ENCODE data around the gene ERRFI1.
"Not testable (repeated sequence)": the region's sequence is repeated elsewhere in the genome, so short reads cannot be mapped to it uniquely, and the experiment has no call there.

ERRFI1 gene, protein sequence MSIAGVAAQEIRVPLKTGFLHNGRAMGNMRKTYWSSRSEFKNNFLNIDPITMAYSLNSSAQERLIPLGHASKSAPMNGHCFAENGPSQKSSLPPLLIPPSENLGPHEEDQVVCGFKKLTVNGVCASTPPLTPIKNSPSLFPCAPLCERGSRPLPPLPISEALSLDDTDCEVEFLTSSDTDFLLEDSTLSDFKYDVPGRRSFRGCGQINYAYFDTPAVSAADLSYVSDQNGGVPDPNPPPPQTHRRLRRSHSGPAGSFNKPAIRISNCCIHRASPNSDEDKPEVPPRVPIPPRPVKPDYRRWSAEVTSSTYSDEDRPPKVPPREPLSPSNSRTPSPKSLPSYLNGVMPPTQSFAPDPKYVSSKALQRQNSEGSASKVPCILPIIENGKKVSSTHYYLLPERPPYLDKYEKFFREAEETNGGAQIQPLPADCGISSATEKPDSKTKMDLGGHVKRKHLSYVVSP

DNA sequence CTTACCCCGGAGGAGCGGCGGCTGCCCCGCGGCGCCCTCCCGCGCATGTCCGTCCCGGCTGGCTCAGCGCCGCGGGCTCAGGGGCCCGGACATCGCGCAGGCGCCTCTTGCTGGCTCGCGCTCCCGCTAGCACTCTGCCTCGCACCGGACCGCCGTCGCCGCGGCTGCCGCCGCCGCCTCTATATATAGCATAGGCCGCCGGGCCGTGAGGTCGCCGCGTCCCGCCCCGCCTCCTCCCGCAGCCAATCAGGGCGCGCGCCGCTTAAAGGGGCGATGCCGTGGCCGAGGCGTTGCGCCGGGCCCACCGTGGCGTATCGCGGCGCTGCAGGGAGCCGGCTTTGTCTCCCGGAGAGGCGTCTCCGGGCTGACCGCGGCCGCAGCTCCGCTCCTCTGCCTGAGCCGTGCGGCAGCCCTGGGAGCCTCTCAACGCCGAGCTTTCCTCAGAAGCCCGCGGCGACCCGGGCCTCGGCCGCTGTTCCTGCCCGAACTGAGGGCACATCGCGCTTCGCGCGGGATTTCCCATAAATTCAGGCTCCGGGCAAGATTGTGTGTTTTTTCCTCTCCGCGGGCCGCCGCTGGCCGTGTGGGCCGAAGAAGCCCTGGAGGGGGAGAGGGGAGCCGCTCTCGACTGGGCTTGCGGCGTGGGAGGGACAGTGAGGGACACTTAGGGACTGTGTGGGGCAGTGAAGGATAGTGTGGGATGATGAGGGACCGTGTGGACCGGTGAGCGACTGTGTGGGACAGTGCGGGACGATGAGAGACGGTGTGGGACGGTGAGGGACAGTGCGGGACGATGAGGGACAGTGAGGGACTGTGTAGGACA is at the start of gene ERRFI1:
ERRFI1 (minus strand) TSS at position 157 of the 823 bp plus-strand sequence. CDS start 10,690 bp downstream, outside the sequence.
- peak; percentile 91 for DNase-seq (ENCODE audit: low read depth in 2 of 2)

DNA sequence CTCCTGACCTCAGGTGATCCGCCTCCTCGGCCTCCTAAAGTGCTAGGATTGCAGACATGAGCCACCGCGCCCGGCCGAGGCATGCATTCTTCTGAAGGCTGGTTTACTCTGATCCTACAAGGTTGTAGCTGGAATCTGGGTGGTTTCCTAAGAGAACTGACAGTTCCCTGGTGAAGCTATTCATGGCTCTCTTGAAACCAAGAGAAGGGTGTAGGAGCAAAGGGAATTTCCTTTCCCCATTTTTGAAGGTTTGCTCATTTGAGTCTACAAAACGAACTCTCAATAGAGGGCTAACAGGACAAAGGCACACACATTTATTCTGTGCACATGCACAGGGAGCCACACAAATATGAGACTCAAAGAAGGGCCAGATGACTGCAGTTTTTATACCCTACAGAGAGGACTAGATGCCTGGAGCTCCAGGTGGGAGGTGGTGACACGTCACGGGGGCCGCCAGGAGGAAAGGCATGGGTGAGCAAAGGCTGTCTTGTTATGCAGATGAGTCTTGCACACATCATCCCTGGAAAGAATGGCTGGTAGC is 49.5 kb upstream of the ERRFI1 start:
- DNase-seq (ENCODE audit: low read depth in 2 of 2), result no peak

DNA sequence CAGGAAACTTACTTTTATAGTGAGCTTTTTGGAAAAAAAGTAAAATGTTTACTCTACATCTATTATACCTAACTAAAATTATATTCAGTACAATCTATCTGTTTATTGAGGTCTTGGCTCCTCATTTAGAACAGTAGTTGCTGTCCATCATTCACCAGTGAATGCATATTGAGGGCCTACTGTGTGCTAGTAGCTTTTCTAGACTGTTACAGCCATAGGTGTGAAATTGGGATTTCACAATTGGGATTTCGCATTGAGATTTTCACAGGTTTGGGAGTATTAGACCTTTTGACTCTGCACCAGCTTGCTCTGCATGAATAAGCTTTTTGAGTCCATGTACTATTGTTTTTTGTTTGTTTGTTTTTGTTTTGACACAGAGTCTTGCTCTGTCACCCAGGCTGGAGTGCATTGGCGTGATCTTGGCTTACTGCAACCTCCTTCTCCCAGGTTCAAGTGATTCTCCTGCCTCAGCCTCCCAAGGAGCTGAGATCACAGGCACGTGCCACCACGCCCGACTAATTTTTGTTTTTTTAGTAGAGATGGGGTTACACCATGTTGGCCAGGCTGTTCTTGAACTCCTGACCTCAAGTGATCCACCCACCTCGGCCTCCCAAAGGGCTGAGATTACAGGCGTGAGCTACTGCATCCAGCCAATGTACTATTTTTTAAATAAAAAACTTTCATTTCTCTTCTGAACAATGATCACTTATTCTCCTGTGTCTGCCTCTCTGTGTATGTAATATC is 47.2 kb upstream of the ERRFI1 start:
- DNase-seq (ENCODE audit: low read depth in 2 of 2), result no peak

DNA sequence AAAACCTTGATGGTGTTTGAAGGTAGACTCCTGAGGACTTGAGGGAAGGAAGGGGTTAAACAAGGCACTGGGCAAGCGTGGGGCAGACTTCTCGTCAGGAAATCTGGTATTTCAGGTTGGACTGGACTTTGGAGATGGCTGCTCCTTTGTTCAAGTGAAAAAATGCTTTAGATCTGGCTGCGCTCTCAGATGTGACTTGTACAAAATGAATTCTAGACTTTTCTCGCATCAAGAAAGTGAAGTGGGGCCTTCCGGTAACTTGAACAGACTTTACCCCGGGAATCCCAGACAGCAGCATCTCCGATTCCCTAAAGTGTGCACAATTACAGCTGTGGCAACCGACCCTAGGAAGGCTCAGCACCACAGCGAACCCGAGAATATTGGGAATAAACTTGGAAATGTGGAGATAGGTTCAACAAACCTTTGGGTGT is 44.3 kb upstream of the ERRFI1 start:
- no peak for DNase-seq (ENCODE audit: low read depth in 2 of 2)

DNA sequence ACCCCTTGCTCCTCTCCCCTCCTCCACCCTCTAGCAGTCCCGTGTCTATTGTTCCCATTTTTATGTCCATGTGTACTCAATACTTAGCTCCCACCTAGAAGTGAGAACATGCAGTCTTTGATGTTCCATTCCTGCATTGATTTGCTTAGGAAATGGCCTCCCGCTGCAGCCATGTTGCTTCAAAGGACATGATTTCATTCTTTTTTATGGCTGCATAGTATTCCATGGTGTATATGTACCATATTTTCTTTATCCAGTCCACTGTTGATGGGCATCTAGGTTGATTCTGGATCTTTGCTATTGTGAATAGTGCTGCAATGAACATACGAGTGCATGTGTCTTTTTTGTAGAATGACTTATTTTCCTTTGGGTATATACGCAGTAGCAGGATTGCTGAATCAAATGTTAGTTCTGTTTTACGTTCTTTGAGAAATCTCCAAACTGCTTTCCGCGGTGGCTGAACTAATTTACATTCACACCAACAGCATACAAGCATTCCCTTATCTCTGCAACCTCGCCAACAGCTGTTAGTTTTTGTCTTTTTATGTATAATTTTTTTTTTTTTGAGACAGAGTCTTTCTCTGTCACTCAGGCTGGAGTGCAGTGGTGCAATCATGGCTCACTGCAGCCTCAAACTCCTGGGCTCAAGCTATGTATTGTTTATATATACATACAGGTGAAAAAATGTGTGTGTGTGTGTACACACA is 43.7 kb upstream of the ERRFI1 start:
- not testable (repeated sequence) for DNase-seq (ENCODE audit: low read depth in 2 of 2)

DNA sequence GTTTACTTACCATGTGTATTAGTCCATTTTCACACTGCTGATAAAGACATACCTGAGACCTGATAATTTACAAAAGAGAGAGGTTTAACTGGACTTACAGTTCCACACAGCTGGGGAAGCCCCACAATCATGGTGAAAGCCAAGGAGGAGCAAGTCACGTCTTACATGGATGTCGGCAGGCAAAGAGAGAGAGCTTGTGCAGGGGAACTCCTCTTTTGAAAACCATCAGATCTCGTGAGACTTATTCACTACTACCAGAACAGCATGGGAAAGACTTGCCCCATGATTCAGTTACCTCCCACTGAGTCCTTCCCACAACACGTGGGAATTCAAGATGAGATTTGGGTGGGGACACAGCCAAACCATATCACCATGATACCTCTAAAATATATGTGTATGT is 39.3 kb upstream of the ERRFI1 start:
- DNase-seq (ENCODE audit: low read depth in 2 of 2), result no peak

DNA sequence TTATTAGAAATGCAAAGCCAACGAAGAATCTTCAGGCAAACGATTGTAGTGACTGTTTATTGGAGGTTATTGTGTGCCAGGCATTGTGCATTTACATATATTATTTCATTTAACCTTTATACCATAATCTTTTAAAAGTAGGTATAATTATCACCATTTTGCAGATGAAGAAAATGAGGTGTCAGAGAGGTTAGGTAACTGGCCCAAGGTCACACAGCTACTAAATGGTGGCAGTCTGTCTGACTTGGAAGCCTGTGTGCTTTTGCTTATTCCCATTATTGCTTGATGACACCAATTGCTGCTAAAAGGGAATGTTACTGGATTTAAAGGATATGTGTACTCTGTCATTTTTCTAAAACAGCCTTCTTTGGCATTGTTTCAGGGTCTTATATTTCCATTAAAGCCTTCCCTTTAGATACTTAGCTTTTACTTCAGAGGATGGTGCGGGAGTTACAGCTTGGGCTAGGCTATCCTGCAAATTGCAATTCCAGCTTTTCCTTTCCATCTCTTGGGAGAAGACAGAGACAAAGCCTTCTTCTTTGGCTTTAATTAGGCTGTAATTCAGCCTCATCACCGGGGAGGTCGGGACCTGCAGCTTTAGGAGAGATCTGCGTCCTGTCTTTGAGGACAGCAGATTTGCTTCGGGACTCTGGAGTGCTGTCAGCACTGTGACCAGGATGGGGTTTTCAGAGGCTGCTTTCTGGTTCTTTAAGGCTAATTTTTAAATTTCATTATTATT is 37.4 kb upstream of the ERRFI1 start:
- no peak for DNase-seq (ENCODE audit: low read depth in 2 of 2)

DNA sequence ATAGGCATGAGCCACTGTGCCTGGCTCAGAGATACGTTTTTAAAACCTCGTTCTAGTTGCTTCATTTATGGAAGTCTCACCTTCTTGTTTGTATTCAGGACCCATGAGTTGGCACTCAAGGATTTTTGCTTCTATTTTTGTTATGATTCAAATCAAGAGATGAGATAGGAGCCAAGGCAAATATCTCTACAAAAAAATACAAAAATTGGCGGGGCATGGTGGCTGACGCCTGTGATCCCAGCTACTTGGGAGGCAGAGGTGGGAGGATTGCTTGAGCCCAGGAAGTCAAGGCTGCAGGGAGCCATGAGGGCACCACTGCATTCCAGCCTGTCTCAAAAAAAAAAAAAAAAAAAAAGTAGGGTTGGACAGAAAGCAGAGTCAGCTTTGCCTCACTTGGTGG is 36.8 kb upstream of the ERRFI1 start:
- no peak for DNase-seq (ENCODE audit: low read depth in 2 of 2)

DNA sequence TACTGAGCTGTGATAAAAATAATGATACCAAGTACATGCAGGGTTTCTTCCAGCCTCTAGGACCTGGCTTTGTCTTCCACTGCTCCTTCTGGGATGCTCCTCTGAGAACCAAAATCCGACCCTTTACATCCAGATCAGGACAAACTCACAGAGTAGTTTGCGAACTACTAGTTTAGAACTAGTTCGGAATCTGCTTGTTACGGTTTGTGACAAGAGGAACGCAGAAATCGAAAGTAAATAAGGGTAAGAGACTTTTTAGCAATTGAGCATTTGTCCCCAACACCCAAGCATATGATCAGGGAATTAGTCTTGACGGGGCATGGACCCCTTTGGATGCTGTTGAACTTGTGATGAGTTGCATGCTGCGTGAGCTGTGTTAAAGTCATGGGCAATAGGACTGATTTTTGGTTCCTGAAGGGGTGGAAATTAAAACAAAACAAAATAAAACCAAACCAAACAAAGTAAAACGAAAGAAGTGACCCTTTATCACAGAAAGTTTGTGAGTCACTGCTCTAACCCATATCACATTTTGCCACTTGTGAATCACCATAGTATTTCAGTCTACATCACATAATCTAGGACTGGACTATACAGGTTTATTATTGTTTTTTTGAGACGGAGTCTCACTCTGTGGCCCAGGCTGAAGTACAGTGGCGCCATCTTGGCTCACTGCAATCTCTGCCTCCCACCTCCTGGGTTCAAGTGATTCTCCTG is 35.7 kb upstream of the ERRFI1 start:
- DNase-seq (ENCODE audit: low read depth in 2 of 2), result no peak

DNA sequence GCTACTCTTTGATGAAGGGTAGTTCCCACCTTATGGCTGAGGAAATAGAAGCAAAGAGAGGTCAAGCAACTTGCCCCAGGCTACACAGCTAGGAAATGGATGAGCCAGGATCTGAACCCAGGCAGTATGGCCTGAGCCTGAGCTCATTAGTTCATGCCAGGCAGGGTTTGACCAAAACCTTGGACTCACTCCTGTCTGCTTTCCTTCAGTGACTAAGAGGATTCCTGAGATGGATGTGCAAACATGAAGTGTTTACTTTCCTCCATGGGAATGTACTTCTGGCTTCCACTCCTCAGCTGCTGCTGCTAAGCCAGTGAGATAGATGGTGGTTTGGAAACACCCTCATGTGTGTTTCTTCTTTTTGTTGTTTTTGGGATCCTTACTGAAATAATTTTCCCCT is 35.1 kb upstream of the ERRFI1 start:
- DNase-seq (ENCODE audit: low read depth in 2 of 2), result peak; percentile 80 to 81

DNA sequence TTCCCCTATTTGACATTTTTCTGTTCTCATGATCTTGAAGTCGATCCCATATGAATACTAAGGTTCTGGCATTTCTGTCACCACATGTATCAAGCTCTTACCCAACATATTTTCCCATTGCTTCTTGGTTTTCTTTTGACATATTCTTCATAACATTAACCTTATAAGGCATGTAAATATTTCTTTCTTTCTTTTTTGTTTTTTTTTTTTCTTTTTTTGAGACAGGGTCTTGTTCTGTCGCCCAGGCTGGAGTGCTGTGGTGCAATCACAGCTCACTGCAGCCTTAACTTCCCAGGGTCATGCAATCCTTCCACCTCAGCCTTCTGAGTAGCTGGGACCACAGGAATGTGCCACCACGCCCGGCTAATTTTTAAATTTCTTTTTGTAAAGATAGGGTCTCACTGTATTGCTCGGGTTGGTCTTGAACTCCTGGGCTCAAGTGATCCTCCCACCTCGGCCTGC is 33.1 kb upstream of the ERRFI1 start:
- peak; percentile 73 to 78 for DNase-seq (ENCODE audit: low read depth in 2 of 2)

DNA sequence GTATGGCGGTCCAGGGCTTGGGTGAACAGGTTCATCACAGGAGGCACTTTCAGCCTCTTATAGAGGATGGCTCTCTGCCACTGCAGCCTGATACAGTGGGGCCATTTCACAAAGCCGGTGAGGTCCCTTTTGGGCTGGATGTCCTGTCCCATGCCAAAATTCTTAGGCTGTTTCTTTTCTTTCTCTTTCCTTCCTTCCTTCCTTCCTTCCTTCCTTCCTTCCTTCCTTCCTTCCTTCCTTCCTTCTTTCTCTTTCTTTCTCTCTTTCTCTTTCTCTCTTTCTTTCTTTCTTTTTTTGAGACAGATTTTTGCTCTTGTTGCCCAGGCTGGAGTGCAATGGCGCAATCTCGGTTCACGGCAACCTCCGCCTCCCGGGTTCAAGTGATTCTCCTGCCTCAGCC is 31.7 kb upstream of the ERRFI1 start:
- DNase-seq (ENCODE audit: low read depth in 2 of 2), result not testable (repeated sequence)

DNA sequence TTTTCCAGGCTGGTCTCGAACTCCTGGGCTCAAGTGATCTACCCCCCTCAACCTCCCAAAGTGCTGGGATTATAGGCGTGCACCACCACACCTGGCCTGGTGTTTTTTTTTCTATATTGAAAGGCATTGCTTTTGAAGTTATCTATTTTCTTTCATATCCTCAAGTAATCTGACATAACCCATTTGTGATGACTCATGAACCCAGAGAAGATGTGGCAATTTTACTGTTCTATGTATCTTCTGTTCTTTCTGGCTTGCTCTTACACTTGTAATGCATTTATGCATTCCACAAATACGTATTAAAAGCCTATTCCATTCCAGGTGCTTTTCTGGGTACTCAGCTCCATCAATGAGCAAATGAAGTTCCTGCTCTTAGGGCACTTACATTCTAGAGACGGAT is 29.9 kb upstream of the ERRFI1 start:
- DNase-seq (ENCODE audit: low read depth in 2 of 2), result peak; percentile 64 to 66

DNA sequence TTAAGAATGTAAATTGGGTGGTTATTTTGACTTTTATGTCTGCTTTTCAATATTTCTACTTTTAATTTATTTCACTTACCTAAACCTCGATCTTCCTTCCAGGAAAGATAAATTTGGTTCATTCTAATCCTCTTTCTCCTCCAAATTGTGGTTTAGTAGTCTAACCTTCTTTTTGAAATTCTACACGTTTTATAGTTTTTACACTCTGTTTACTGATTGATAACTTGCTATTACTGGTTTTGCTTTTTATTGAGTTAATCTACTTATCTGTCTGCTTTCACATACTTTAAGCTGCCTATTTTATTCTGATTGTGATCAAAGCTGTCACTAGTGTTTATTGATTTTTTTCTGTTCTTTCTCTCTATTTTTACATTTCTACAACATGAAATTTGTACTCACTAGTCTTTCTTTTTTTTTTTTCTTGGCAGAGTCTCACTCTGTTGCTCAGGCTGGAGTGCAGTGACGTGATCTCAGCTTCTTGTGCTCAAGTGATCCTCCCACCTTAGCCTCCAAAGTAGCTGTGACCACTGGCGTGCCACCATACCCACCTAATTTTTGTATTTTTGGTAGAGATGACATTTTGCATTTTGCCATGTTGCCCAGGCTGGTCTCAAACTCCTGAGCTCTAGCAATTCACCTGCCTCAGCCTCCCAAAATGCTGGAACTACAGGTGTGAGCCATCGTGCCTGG is 27.9 kb upstream of the ERRFI1 start:
- DNase-seq (ENCODE audit: low read depth in 2 of 2), result no peak

DNA sequence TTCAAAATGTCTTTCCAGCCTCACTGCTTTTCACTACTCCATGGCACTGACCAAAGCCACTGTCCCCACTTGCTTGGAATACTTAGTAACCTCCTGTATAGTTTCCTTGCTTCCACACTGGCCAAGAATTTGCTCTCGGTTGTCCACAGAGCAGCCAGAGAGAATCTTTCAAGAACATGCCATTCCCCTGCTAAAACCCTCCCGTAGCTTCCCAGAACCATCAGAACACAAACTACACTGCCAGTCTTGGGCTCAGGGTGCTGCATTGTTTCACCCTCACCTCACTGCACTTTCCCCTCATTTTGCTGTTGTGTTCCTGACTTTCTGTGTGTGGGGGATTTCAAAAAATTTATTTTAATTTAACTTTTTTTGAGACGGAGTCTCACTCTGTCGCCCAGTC is 25.5 kb upstream of the ERRFI1 start:
- DNase-seq (ENCODE audit: low read depth in 2 of 2), result no peak

DNA sequence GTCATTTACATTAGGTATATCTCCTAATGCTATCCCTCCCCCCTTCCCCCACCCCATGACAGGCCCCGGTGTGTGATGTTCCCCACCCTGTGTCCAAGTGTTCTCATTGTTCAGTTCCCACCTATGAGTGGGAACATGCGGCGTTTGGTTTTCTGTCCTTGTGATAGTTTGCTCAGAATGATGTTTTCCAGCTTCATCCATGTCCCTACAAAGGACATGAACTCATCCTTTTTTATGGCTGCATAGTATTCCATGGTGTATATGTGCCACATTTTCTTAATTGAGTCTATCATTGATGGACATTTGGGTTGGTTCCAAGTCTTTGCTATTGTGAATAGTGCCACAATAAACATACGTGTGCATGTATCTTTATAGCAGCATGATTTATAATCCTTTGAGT is 23.1 kb upstream of the ERRFI1 start:
- DNase-seq (ENCODE audit: low read depth in 2 of 2), result not testable (repeated sequence)

DNA sequence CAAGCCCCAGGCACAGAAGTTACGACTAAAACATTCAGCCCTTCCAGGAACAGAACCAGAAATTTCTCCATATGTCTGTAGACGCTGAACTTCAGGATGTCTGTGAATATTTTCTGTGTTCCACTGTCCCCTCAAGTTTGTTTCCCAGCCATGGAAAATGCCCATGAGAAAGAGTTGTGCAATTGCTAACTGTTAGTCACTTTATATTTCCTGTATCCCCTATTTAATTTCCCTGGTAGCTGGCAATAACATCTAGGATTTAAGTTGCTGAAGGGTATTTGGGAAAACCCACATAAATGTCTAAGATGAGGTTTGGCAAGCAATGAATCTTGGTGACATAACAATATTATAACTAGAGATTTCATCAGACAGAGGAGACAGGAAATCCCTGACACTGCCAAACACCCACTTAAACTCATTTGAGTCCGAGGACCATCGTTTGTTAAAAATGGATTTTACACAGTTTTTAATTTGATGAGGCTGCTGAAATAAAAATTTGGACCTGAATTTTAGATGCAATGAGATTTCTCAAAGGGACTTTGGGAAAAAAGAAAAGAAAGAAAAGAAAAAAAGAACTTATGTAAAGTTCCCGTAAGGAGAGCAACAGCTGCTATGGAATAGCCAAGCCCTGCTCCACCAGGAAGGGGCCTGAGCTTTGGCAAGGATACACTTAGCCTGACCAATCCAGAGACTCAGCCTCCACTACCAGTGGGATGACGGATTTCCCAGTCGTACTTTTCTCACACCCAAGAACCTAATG is 21.8 kb upstream of the ERRFI1 start:
- peak; percentile 82 to 83 for DNase-seq (ENCODE audit: low read depth in 2 of 2)

DNA sequence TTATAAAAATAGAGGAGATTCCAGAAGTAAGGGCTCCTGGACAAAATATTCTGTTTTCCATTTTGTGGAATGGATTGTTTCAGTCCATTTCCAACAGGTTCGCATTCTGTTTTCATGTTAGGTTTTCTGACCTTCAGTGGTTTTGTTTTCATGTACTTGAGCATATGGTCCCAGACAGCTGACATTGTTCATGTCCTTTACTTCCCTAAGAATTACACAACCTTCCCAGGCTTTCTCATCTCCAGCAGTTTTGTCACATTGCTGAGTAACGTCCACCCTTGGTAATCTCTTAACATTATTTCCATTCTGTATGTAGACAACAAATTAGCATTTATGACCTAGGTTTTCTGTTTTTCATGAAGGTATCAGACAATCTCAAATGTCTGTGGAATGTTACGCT is 21.0 kb upstream of the ERRFI1 start:
- no peak for DNase-seq (ENCODE audit: low read depth in 2 of 2)

All from fibroblast of skin of left biceps (primary cell).